IMR-90 (cell line): Measurements from ENCODE around the gene CHIT1. TPM values are rescaled to one million over a fixed set of nuclear protein-coding genes. Genes with fewer than 3 reads are reported as not detected.

Source experiments
- ATAC-seq: fragments of 200-7000 bp; cut with Tn5 transposase; 2 replicates; pipeline ENCODE4 v1.9.1; 2020; ENCODE audit warnings: low read depth, mild to moderate bottlenecking, moderate library complexity
- BruUV-seq: library from RNA; stranded (reverse); fragments of 400-500 nt; replicated peaks from 2 replicates; lab custom pipeline; 2021; lab: Mats Ljungman, UMichigan
- CTCF ChIA-PET: fragments of 300-600 bp; formaldehyde crosslinking; extraction: SDS; loops from one replicate; lab custom pipeline; 2021; ENCODE audit warnings: antibody characterized with exemption; lab: Yijun Ruan, JAX
- POLR2A ChIA-PET: fragments of 300-600 bp; sonication (Branson Sonifier 250); formaldehyde crosslinking; loops from one replicate; lab custom pipeline; 2022; ENCODE audit warnings: antibody characterized with exemption; ENCODE audit not compliant: unreplicated experiment; lab: Charles Lee
- DNase-seq: peaks from one replicate; pipeline ENCODE4 v3.0.0; 2013
- H2AFZ ChIP-seq: replicated peaks from 2 replicates; pipeline ENCODE3; 2013; ENCODE audit warnings: low read length, mild to moderate bottlenecking; ENCODE audit not compliant: poor library complexity
- H2AK5ac ChIP-seq: 2 replicates; pipeline ENCODE4 v1.6.1; 2013; ENCODE audit warnings: low read depth, low read length, inconsistent platforms
- H2AK9ac ChIP-seq: replicated peaks from 2 replicates; pipeline ENCODE3; 2013; ENCODE audit warnings: mild to moderate bottlenecking, low read depth, low read length, moderate library complexity; ENCODE audit not compliant: poor library complexity
- H2BK120ac ChIP-seq: 2 replicates; pipeline ENCODE4 v1.6.1; 2013; ENCODE audit warnings: low read depth, low read length, inconsistent platforms
- H2BK15ac ChIP-seq: 3 replicates; pipeline ENCODE4 v1.6.1; 2013; ENCODE audit warnings: low read depth, low read length, inconsistent platforms
- H2BK20ac ChIP-seq: 2 replicates; pipeline ENCODE4 v1.6.1; 2013; ENCODE audit warnings: low read depth, mild to moderate bottlenecking, inconsistent platforms, low read length, moderate library complexity
- H2BK5ac ChIP-seq: 2 replicates; pipeline ENCODE4 v1.6.1; 2013; ENCODE audit warnings: mild to moderate bottlenecking, low read depth, low read length, inconsistent platforms; ENCODE audit not compliant: poor library complexity, severe bottlenecking
- H3K14ac ChIP-seq: replicated peaks from 2 replicates; pipeline ENCODE4 v1.6.1; 2013; ENCODE audit warnings: low read depth, low read length, inconsistent platforms
- H3K18ac ChIP-seq: 2 replicates; pipeline ENCODE4 v1.6.1; 2013; ENCODE audit warnings: low read depth, low read length, control low read depth
- H3K23ac ChIP-seq: 2 replicates; pipeline ENCODE4 v1.6.1; 2013; ENCODE audit warnings: low read depth, low read length, inconsistent platforms
- H3K27ac ChIP-seq: 2 replicates; pipeline ENCODE4 v1.5.1; 2013; ENCODE audit warnings: mild to moderate bottlenecking, control low read depth, low read length; ENCODE audit not compliant: insufficient read depth
- H3K27me3 ChIP-seq: 2 replicates; pipeline ENCODE4 v1.6.1; 2013; ENCODE audit warnings: low read length; ENCODE audit not compliant: control insufficient read depth, insufficient read depth
- H3K36me3 ChIP-seq: 2 replicates; pipeline ENCODE4 v1.6.1; 2013; ENCODE audit warnings: low read length, mixed read lengths; ENCODE audit not compliant: control insufficient read depth, insufficient read depth
- H3K4ac ChIP-seq: 2 replicates; pipeline ENCODE4 v1.6.1; 2013; ENCODE audit warnings: low read depth, low read length, inconsistent platforms
- H3K4me1 ChIP-seq: 2 replicates; pipeline ENCODE4 v1.6.1; 2013; ENCODE audit warnings: low read length, mixed read lengths; ENCODE audit not compliant: control insufficient read depth, insufficient read depth
- H3K4me2 ChIP-seq: 2 replicates; pipeline ENCODE4 v1.6.1; 2013; ENCODE audit warnings: low read depth, mild to moderate bottlenecking, control low read depth, low read length, moderate library complexity
- H3K4me3 ChIP-seq: 2 replicates; pipeline ENCODE4 v1.5.1; 2013; ENCODE audit warnings: low read depth, mild to moderate bottlenecking, control low read depth, low read length, moderate library complexity; ENCODE audit not compliant: insufficient read depth
- H3K56ac ChIP-seq: 2 replicates; pipeline ENCODE4 v1.6.1; 2013; ENCODE audit warnings: low read length, inconsistent platforms; ENCODE audit not compliant: insufficient read depth; ENCODE audit errors: extremely low read depth
- H3K79me1 ChIP-seq, 2 experiments: 2 replicates each; pipeline ENCODE4 v1.6.1; 2013; ENCODE audit warnings: low read length in 2 of 2, inconsistent platforms in 1 of 2, low read depth in 1 of 2
- H3K9ac ChIP-seq: 2 replicates; pipeline ENCODE4 v1.6.1; 2013; ENCODE audit warnings: low read depth, low read length, control low read depth
- H3K9me1 ChIP-seq: 2 replicates; pipeline ENCODE4 v1.6.1; 2013; ENCODE audit warnings: low read length, inconsistent platforms; ENCODE audit not compliant: insufficient read depth
- H3K9me3 ChIP-seq: 2 replicates; pipeline ENCODE4 v1.6.1; 2013; ENCODE audit warnings: low read length; ENCODE audit not compliant: control insufficient read depth, insufficient read depth
- H4K20me1 ChIP-seq: 2 replicates; pipeline ENCODE4 v1.6.1; 2013; ENCODE audit warnings: low read length, inconsistent platforms; ENCODE audit not compliant: insufficient read depth
- H4K5ac ChIP-seq: 2 replicates; pipeline ENCODE4 v1.6.1; 2013; ENCODE audit warnings: mild to moderate bottlenecking, low read depth, low read length, control low read depth
- H4K8ac ChIP-seq, 2 experiments: 2 replicates each; pipeline ENCODE4 v1.6.1; 2013; ENCODE audit warnings: low read depth in 2 of 2, low read length in 2 of 2, control low read depth in 1 of 2, inconsistent platforms in 1 of 2
- H4K91ac ChIP-seq: 2 replicates; pipeline ENCODE4 v1.6.1; 2013; ENCODE audit warnings: low read depth, low read length, inconsistent platforms; ENCODE audit not compliant: insufficient read depth
- BHLHE40 ChIP-seq: fragments of 150-350 bp; IDR thresholded peaks from 2 replicates; pipeline ENCODE4 v1.6.1; 2016; ENCODE audit warnings: mild to moderate bottlenecking, low read depth, low read length
- CEBPB ChIP-seq: IDR thresholded peaks from 2 replicates; pipeline ENCODE4 v1.6.1; 2012; ENCODE audit warnings: low read depth, low read length, improper control_type of control experiment
- CHD1 ChIP-seq: IDR thresholded peaks from 2 replicates; pipeline ENCODE4 v1.6.1; 2012; ENCODE audit warnings: low read depth, low read length, improper control_type of control experiment
- FOS ChIP-seq: fragments of 150-350 bp; IDR thresholded peaks from 2 replicates; pipeline ENCODE4 v1.6.1; 2016; ENCODE audit warnings: low read depth, low read length
- MAFK ChIP-seq: IDR thresholded peaks from 2 replicates; pipeline ENCODE4 v1.6.1; 2012; ENCODE audit warnings: low read depth, low read length, improper control_type of control experiment
- MAZ ChIP-seq: IDR thresholded peaks from 2 replicates; pipeline ENCODE4 v1.6.1; 2012; ENCODE audit warnings: low read depth, mild to moderate bottlenecking, low read length, improper control_type of control experiment, moderate library complexity, borderline replicate concordance
- MXI1 ChIP-seq: IDR thresholded peaks from 2 replicates; pipeline ENCODE4 v1.6.1; 2012; ENCODE audit warnings: low read depth, mild to moderate bottlenecking, low read length, moderate library complexity, borderline replicate concordance
- NFE2L2 ChIP-seq: fragments of 150-350 bp; IDR thresholded peaks from 2 replicates; pipeline ENCODE4 v1.6.1; 2016; ENCODE audit warnings: low read depth, mild to moderate bottlenecking, low read length
- POLR2A ChIP-seq: IDR thresholded peaks from 2 replicates; pipeline ENCODE4 v1.6.1; 2012; ENCODE audit warnings: mild to moderate bottlenecking, low read depth, low read length
- RAD21 ChIP-seq: IDR thresholded peaks from 2 replicates; pipeline ENCODE4 v1.6.1; 2012; ENCODE audit warnings: low read length, improper control_type of control experiment
- RCOR1 ChIP-seq: IDR thresholded peaks from 2 replicates; pipeline ENCODE4 v1.6.1; 2012; ENCODE audit warnings: mild to moderate bottlenecking, low read length, improper control_type of control experiment; ENCODE audit not compliant: insufficient replicate concordance
- RFX5 ChIP-seq: IDR thresholded peaks from 2 replicates; pipeline ENCODE4 v1.8.0; 2012; ENCODE audit warnings: low read depth, mild to moderate bottlenecking, low read length, moderate library complexity
- SMC3 ChIP-seq: fragments of 150-350 bp; IDR thresholded peaks from 2 replicates; pipeline ENCODE4 v1.6.1; 2016; ENCODE audit warnings: low read depth, mild to moderate bottlenecking, antibody characterized with exemption, low read length, moderate library complexity
- USF2 ChIP-seq: fragments of 150-350 bp; IDR thresholded peaks from 2 replicates; pipeline ENCODE4 v1.6.1; 2017; ENCODE audit warnings: mild to moderate bottlenecking, antibody characterized with exemption, low read length, low read depth
- WGBS, 2 experiments: methylation state at CpG; one replicate each; pipeline versions ENCODE4 v1.1.5 to v1.1.7; 2013; ENCODE audit warnings: missing lambda C conversion rate in 2 of 2; ENCODE audit not compliant: insufficient read length in 1 of 2; ENCODE audit errors: extremely low coverage in 2 of 2; 5-methylcytosine and 5-hydroxymethylcytosine counted together
- dilution Hi-C: fragments of 300-500 bp; cut with HindIII; formaldehyde crosslinking; loops from one replicate; pipeline ENCODE4 v1.14.3; 2018; ENCODE audit warnings: low sequenced_read_pairs; ENCODE audit not compliant: unreplicated experiment
- in situ Hi-C: fragments of 300-500 bp; cut with MboI; formaldehyde crosslinking; loops from 3 replicates; pipeline ENCODE4 v1.14.3; 2019; ENCODE audit warnings: low sequenced_read_pairs, inconsistent platforms, mixed read lengths
- intact Hi-C: fragments of 100-400 bp; cut with micrococcal nuclease; formaldehyde crosslinking; loops from 2 replicates; pipeline ENCODE4 v1.10.0; 2022
- polyA plus RNA-seq, 3 experiments: library from polyadenylated mRNA; depleted of rRNA; stranded (reverse); fragments of >200 nt; gene quantifications; 2 replicates each; pipeline ENCODE4 v1.2.3, GENCODE V29; 2012; ENCODE audit warnings: low replicate concordance in 1 of 3
- total RNA-seq: library from RNA; depleted of rRNA; stranded (reverse); fragments of >200 nt; gene quantifications from 2 replicates; pipeline ENCODE4 v1.2.3, GENCODE V29; 2012
- TF ChIP-seq, protein P1 (sequence below): fragments of 150-350 bp; IDR thresholded peaks from 2 replicates; pipeline ENCODE4 v1.6.1; 2016; ENCODE audit warnings: low read depth, mild to moderate bottlenecking, low read length, moderate library complexity, borderline replicate concordance
- TF ChIP-seq, protein P2 (sequence below): conservative IDR thresholded peaks from 2 replicates; pipeline ENCODE4 v1.5.1; 2012; ENCODE audit warnings: mild to moderate bottlenecking, low read depth, low read length, improper control_type of control experiment

CHIT1 gene
- total and polyA plus RNA-seq, 2 of the 4 experiments (the other 2 are of a cell fraction) = not detected

- no peak for TF ChIP-seq RFX5
- no peak for TF ChIP-seq BHLHE40
- TF ChIP-seq NFE2L2 = no peak
- TF ChIP-seq SMC3 = no peak
- no peak for TF ChIP-seq MAZ
- TF ChIP-seq RCOR1 = no peak
- no peak for TF ChIP-seq RAD21
- TF ChIP-seq USF2 = no peak
- no peak for TF ChIP-seq CEBPB
- no peak for TF ChIP-seq MAFK
- TF ChIP-seq, protein P1, sequence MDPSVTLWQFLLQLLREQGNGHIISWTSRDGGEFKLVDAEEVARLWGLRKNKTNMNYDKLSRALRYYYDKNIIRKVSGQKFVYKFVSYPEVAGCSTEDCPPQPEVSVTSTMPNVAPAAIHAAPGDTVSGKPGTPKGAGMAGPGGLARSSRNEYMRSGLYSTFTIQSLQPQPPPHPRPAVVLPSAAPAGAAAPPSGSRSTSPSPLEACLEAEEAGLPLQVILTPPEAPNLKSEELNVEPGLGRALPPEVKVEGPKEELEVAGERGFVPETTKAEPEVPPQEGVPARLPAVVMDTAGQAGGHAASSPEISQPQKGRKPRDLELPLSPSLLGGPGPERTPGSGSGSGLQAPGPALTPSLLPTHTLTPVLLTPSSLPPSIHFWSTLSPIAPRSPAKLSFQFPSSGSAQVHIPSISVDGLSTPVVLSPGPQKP = no peak
- TF ChIP-seq POLR2A = no peak
- no peak for TF ChIP-seq MXI1
- no peak for TF ChIP-seq CHD1
- TF ChIP-seq, protein P2, sequence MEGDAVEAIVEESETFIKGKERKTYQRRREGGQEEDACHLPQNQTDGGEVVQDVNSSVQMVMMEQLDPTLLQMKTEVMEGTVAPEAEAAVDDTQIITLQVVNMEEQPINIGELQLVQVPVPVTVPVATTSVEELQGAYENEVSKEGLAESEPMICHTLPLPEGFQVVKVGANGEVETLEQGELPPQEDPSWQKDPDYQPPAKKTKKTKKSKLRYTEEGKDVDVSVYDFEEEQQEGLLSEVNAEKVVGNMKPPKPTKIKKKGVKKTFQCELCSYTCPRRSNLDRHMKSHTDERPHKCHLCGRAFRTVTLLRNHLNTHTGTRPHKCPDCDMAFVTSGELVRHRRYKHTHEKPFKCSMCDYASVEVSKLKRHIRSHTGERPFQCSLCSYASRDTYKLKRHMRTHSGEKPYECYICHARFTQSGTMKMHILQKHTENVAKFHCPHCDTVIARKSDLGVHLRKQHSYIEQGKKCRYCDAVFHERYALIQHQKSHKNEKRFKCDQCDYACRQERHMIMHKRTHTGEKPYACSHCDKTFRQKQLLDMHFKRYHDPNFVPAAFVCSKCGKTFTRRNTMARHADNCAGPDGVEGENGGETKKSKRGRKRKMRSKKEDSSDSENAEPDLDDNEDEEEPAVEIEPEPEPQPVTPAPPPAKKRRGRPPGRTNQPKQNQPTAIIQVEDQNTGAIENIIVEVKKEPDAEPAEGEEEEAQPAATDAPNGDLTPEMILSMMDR = no peak
- TF ChIP-seq FOS = no peak
- Histone ChIP-seq H4K20me1 (no peaks in the 10 kb centered on the region), H3K4ac (no peak overlapping the region), H3K4me1 (no peaks in the 10 kb centered on the region), H2AK5ac (no peak overlapping the region), H3K56ac (no peak overlapping the region), H4K91ac (no peak overlapping the region), H2BK20ac (no peak overlapping the region), H4K5ac (no peak overlapping the region), H3K9me1 (no peaks in the 10 kb centered on the region), H2BK120ac (no peak overlapping the region), H3K79me1 (no peaks in the 10 kb centered on the region), H3K27ac (no peak overlapping the region), H3K4me2 (no peak overlapping the region), H2AFZ (no peak overlapping the region), H3K36me3 (no peaks in the 10 kb centered on the region), H3K14ac (no peak overlapping the region), H3K23ac (no peak overlapping the region), H3K9ac (no peak overlapping the region), H3K18ac (no peak overlapping the region), H4K8ac (no peak overlapping the region), H2BK5ac (no peak overlapping the region), H3K9me3 (no peaks in the 10 kb centered on the region), H3K27me3 (peaks cover 15% of the 10 kb centered on the region), H2BK15ac (no peak overlapping the region), H2AK9ac (no peak overlapping the region), H3K4me3 (no peak overlapping the region)
- in situ Hi-C loops (no loop called here), dilution Hi-C loops (no loop called here), intact Hi-C loops (no loop called here)
- CTCF ChIA-PET = interaction anchor here (1.0 kb wide), 1 partner anchor 9 kb away, joined by 3 read pairs; no protein-coding TSS in a partner anchor
- POLR2A ChIA-PET = no interaction called here
- BruUV-seq = no TSS peak
- DNase-seq (no peak), ATAC-seq (no peak)
- 50% methylated on average over 1 of the region's 6 CpGs; no CpG with 5 or more reads in 1 of the 2 experiments for WGBS, 2 experiments
These were observed 34.6 kb upstream of the CHIT1 start for GRCh38 chr1:203264052-203264501.
